ENCODE data around the gene TNPO1. TPM values are rescaled to one million over a fixed set of nuclear protein-coding genes. Genes with fewer than 3 reads are reported as not detected.

The TNPO1 gene
- total RNA-seq, 2 donors from 2014 or later, result 133 to 141 TPM

DNA sequence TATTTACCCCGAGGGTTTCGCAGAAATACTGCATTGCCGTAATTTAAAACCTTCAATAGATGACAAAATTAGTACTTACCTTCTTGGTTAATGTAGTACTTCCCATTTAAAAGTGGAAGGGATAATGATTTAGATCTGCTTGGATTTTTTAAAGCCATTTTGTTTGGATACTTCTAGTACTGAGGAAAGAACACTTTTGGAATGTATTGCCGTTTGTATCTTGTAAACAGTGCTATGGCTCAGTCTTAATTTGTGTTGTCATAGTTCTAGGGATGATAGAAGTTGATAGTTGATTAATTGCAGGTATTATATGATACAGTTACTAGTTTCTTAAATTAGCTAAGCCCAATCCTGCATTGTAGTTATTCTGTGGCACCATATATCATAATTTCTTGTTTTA, 33.1 kb downstream of the TNPO1 start:
- Histone ChIP-seq H3K27me3 (ENCODE audit: control insufficient read depth, insufficient read depth, low read length, poor library complexity, severe bottlenecking) (no peaks in the 10 kb centered on the region), H3K27ac (ENCODE audit: low read depth, low read length) (no peak overlapping the region), H3K9me3 (ENCODE audit: control insufficient read depth, low read length) (no peaks in the 10 kb centered on the region), H3K36me3 (ENCODE audit: control insufficient read depth, insufficient read depth, low read length) (peaks cover 38% of the 10 kb centered on the region), H3K9ac (ENCODE audit: extremely low read depth, low read length, poor library complexity, severe bottlenecking) (peak overlapping the region; percentile 61), H3K4me3 (ENCODE audit: low read length) (peak overlapping the region; percentile 92), H3K4me1 (ENCODE audit: control insufficient read depth, insufficient read depth, low read length) (no peaks in the 10 kb centered on the region)
- no peak for DNase-seq
- Mint-ChIP-seq H3K27me3 (ENCODE audit: insufficient read depth) (no peaks in the 10 kb centered on the region), H3K36me3 (ENCODE audit: low read depth) (peaks cover 24% of the 10 kb centered on the region), H3K4me1 (peaks cover 27% of the 10 kb centered on the region), H3K4me3 (peak overlapping the region; percentile 99), H3K9me3 (no peaks in the 10 kb centered on the region), H3K27ac (no peak overlapping the region)
- WGBS, 2 experiments (ENCODE audit: insufficient coverage in 1 of 2, insufficient read length in 1 of 2), result 51% methylated on average over 4 of the region's 4 CpGs; no CpG with 5 or more reads in 1 of the 2 experiments
- TF ChIP-seq, protein P1, sequence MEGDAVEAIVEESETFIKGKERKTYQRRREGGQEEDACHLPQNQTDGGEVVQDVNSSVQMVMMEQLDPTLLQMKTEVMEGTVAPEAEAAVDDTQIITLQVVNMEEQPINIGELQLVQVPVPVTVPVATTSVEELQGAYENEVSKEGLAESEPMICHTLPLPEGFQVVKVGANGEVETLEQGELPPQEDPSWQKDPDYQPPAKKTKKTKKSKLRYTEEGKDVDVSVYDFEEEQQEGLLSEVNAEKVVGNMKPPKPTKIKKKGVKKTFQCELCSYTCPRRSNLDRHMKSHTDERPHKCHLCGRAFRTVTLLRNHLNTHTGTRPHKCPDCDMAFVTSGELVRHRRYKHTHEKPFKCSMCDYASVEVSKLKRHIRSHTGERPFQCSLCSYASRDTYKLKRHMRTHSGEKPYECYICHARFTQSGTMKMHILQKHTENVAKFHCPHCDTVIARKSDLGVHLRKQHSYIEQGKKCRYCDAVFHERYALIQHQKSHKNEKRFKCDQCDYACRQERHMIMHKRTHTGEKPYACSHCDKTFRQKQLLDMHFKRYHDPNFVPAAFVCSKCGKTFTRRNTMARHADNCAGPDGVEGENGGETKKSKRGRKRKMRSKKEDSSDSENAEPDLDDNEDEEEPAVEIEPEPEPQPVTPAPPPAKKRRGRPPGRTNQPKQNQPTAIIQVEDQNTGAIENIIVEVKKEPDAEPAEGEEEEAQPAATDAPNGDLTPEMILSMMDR (conservative IDR thresholded peaks at IDR 0.05), result no peak

DNA sequence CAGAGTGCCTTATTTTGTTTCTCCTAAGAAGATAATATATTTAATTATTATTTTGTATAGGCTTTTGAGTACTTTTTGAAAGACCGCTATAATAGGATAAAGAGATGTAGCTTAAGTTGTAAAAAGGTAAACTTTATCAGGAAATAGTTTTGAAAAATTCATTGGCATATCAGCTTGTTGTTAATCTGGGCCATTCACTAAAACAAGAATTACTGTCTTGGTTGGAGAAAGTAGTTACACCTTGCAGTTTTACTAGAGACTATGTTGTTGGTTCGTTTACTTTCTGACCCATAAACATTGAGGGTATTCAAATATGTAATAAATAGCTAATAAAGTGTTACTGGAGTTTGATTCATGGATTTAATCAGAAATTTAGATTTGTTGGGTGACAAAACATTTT, 33.7 kb downstream of the TNPO1 start:
- Mint-ChIP-seq H3K27me3 (ENCODE audit: insufficient read depth) (no peaks in the 10 kb centered on the region), H3K36me3 (ENCODE audit: low read depth) (peaks cover 27% of the 10 kb centered on the region), H3K9me3 (no peaks in the 10 kb centered on the region), H3K4me1 (peaks cover 27% of the 10 kb centered on the region), H3K27ac (peak overlapping the region; percentile 45), H3K4me3 (peak overlapping the region; percentile 99)
- H3K4me3 ChIP-seq (ENCODE audit: low read length), result peak overlapping the region; percentile 92
- H3K9me3 ChIP-seq (ENCODE audit: control insufficient read depth, low read length), result no peaks in the 10 kb centered on the region
- no peaks in the 10 kb centered on the region for H3K27me3 ChIP-seq (ENCODE audit: control insufficient read depth, insufficient read depth, low read length, poor library complexity, severe bottlenecking)
- peaks cover 43% of the 10 kb centered on the region for H3K36me3 ChIP-seq (ENCODE audit: control insufficient read depth, insufficient read depth, low read length)
- H3K27ac ChIP-seq (ENCODE audit: low read depth, low read length), result no peak overlapping the region
- no peak for DNase-seq
- TF ChIP-seq, protein P1 (conservative IDR thresholded peaks at IDR 0.05), result no peak
- no peaks in the 10 kb centered on the region for H3K4me1 ChIP-seq (ENCODE audit: control insufficient read depth, insufficient read depth, low read length)
- WGBS, 2 experiments (ENCODE audit: insufficient coverage in 1 of 2, insufficient read length in 1 of 2), result 67 to 88% methylated on average over 2 of the region's 2 CpGs
- no peak overlapping the region for H3K9ac ChIP-seq (ENCODE audit: extremely low read depth, low read length, poor library complexity, severe bottlenecking)

DNA sequence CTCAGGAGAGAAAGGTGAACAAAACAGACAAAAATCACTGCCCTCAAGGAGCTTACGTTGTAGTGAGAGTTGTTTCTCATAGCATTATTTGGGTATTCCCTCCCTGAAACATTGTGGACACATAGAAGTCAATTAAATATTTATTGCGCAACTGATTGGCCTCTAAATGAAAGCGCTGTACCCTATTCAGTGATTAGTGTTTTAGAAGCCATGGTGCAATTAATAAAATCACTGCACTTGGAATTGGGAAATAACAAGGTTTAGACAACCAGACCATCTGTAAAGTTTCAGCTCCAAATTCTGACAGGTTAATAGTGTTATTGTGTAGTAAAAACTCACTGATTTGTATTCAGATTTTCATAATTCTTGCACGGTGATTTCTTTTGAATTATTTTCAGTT, 35.9 kb downstream of the TNPO1 start:
- H3K36me3 Mint-ChIP-seq (ENCODE audit: low read depth), result peaks cover 48% of the 10 kb centered on the region
- TF ChIP-seq, protein P1 (conservative IDR thresholded peaks at IDR 0.05), result no peak
- Histone ChIP-seq H3K9me3 (ENCODE audit: control insufficient read depth, low read length) (no peaks in the 10 kb centered on the region), H3K36me3 (ENCODE audit: control insufficient read depth, insufficient read depth, low read length) (peaks cover 65% of the 10 kb centered on the region), H3K27me3 (ENCODE audit: control insufficient read depth, insufficient read depth, low read length, poor library complexity, severe bottlenecking) (no peaks in the 10 kb centered on the region), H3K27ac (ENCODE audit: low read depth, low read length) (no peak overlapping the region), H3K4me3 (ENCODE audit: low read length) (peak overlapping the region; percentile 92), H3K9ac (ENCODE audit: extremely low read depth, low read length, poor library complexity, severe bottlenecking) (no peak overlapping the region), H3K4me1 (ENCODE audit: control insufficient read depth, insufficient read depth, low read length) (no peaks in the 10 kb centered on the region)
- no peak for DNase-seq
- H3K4me1 Mint-ChIP-seq, result peaks cover 19% of the 10 kb centered on the region
- no peak overlapping the region for H3K27ac Mint-ChIP-seq
- H3K27me3 Mint-ChIP-seq (ENCODE audit: insufficient read depth), result no peaks in the 10 kb centered on the region
- H3K4me3 Mint-ChIP-seq, result no peak overlapping the region
- WGBS, 2 experiments (ENCODE audit: insufficient coverage in 1 of 2, insufficient read length in 1 of 2), result 95 to 98% methylated on average over 4 of the region's 4 CpGs
- no peaks in the 10 kb centered on the region for H3K9me3 Mint-ChIP-seq

All from endodermal cell (in vitro differentiated cells).